Measurements from ENCODE around the gene HYAL3. TPM values are rescaled to one million over a fixed set of nuclear protein-coding genes. Genes with fewer than 3 reads are reported as not detected.

Gene HYAL3
- total and polyA plus RNA-seq, 10 of the 15 experiments (the other 5 are each of a cell fraction or from before 2014, with no cell fraction given), result 0.37 to 4.2 (median 2.8) TPM

DNA sequence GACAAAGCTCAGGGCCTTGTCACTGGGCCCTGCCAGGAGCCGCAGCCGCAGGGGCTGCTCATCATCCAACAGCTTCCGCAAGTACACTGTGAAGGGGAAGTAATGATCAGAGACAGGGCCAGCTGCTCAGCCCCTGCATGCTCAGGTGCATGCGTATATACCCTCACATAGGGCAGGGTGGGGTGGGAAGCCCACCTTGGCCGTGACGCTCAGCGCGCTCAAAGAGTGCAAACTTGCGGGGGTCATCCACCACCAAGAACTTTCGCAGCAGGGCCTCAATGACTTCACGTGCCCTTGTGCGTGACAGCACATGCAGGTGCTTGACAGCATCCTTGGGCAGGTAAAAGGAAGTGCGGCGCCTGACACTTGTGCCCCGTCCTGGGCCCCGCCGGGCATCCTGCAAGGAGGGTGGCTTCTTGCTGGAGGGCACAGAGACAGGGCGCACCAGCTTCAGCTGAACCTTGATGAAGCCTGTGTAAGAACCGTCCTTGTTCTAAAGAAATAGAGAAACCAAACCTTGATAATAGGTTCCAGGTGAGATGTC, 32.2 kb upstream of the HYAL3 start:
- no peak overlapping the region for H3K4me2 ChIP-seq (ENCODE audit: control insufficient read depth, insufficient read depth)
- ChIA-PET SMC1A (ENCODE audit: uncharacterized antibody, unreplicated experiment) (no interaction called here), CTCF (interaction anchor here (10.5 kb wide), 1 partner anchor 9 kb away, joined by 72 read pairs; the partner anchor contains the start of gene HYAL2), RAD21 (ENCODE audit: unreplicated experiment) (interaction anchor here (0.8 kb wide), 1 partner anchor 34 kb away, joined by 3 read pairs; no protein-coding TSS in a partner anchor), POLR2A (interaction anchor here (0.5 to 1.2 kb wide), 3 partner anchors 10 to 19 kb away, joined by 3 read pairs; partner anchors contain the start of genes CYB561D2 and NPRL2)
- DNase-seq (ENCODE audit: low read depth, low spot score), result no peak
- ATAC-seq, result no peak
- no peak overlapping the region for H3K27ac ChIP-seq (ENCODE audit: control insufficient read depth, insufficient read depth)
- in situ Hi-C loops (cut with MboI), result loop anchor here (10.0 kb wide), 1 partner anchor 1063 kb away; the partner anchor contains the start of gene RBM15B
- H3K9me3 ChIP-seq (replicated peaks; ENCODE audit: control insufficient read depth, insufficient read depth, low read length), result no peaks in the 10 kb centered on the region
- intact Hi-C loops (cut with micrococcal nuclease; ENCODE audit: unreplicated experiment), result no loop called here
- FAIRE-seq, result no peak
- H3K9ac ChIP-seq (ENCODE audit: control insufficient read depth, insufficient read depth, low read length), result no peak overlapping the region
- H3K79me2 ChIP-seq (ENCODE audit: control insufficient read depth, insufficient read depth, low read length), result peaks cover 49% of the 10 kb centered on the region
- no peak overlapping the region for H3K4me3 ChIP-seq
- peaks cover 12% of the 10 kb centered on the region for H3K4me1 ChIP-seq (ENCODE audit: control insufficient read depth, insufficient read depth, low read length)
- 97% methylated on average over 17 of the region's 19 CpGs for WGBS (ENCODE audit: insufficient coverage, insufficient replicate concordance, low lambda C conversion rate, missing lambda C conversion rate)
- no peaks in the 10 kb centered on the region; the same call in 1 of the 2 replicates for H4K20me1 ChIP-seq (ENCODE audit: control insufficient read depth, insufficient read depth)
- BruUV-seq (replicated peaks), result no TSS peak
- no peaks in the 10 kb centered on the region for H3K27me3 ChIP-seq (replicated peaks in 1 of 2; ENCODE audit: control insufficient read depth in 2 of 2, insufficient read depth in 2 of 2, low read length in 1 of 2)
- peaks cover 19 to 27% of the 10 kb centered on the region in 2 experiments for H3K36me3 ChIP-seq (ENCODE audit: control insufficient read depth in 2 of 2, insufficient read depth in 2 of 2, low read length in 1 of 2)
- H2AFZ ChIP-seq (ENCODE audit: control insufficient read depth, low read depth, low read length), result no peak overlapping the region
- TF ChIP-seq IKZF1 (conservative IDR thresholded peaks at IDR 0.05), result no peak
- no peak for TF ChIP-seq CBX3 (IDR thresholded peaks at IDR 0.05; ENCODE audit: borderline replicate concordance, low read depth)
- no peak for TF ChIP-seq SREBF1 (IDR thresholded peaks at IDR 0.05; ENCODE audit: low read length)
- no peak for TF ChIP-seq BMI1 (IDR thresholded peaks at IDR 0.05; ENCODE audit: borderline replicate concordance)
- TF ChIP-seq, protein P1, sequence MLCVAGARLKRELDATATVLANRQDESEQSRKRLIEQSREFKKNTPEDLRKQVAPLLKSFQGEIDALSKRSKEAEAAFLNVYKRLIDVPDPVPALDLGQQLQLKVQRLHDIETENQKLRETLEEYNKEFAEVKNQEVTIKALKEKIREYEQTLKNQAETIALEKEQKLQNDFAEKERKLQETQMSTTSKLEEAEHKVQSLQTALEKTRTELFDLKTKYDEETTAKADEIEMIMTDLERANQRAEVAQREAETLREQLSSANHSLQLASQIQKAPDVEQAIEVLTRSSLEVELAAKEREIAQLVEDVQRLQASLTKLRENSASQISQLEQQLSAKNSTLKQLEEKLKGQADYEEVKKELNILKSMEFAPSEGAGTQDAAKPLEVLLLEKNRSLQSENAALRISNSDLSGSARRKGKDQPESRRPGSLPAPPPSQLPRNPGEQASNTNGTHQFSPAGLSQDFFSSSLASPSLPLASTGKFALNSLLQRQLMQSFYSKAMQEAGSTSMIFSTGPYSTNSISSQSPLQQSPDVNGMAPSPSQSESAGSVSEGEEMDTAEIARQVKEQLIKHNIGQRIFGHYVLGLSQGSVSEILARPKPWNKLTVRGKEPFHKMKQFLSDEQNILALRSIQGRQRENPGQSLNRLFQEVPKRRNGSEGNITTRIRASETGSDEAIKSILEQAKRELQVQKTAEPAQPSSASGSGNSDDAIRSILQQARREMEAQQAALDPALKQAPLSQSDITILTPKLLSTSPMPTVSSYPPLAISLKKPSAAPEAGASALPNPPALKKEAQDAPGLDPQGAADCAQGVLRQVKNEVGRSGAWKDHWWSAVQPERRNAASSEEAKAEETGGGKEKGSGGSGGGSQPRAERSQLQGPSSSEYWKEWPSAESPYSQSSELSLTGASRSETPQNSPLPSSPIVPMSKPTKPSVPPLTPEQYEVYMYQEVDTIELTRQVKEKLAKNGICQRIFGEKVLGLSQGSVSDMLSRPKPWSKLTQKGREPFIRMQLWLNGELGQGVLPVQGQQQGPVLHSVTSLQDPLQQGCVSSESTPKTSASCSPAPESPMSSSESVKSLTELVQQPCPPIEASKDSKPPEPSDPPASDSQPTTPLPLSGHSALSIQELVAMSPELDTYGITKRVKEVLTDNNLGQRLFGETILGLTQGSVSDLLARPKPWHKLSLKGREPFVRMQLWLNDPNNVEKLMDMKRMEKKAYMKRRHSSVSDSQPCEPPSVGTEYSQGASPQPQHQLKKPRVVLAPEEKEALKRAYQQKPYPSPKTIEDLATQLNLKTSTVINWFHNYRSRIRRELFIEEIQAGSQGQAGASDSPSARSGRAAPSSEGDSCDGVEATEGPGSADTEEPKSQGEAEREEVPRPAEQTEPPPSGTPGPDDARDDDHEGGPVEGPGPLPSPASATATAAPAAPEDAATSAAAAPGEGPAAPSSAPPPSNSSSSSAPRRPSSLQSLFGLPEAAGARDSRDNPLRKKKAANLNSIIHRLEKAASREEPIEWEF (IDR thresholded peaks at IDR 0.05; ENCODE audit: insufficient replicate concordance, low read depth, low read length), result no peak
- TF ChIP-seq NFYA (IDR thresholded peaks at IDR 0.05; ENCODE audit: borderline replicate concordance, low read depth, low read length), result no peak
- no peak for TF ChIP-seq MYB (IDR thresholded peaks at IDR 0.05; ENCODE audit: borderline replicate concordance, low read depth, low read length)
- TF ChIP-seq MYC (IDR thresholded peaks at IDR 0.05; ENCODE audit: insufficient read depth, insufficient read length, insufficient replicate concordance, low read length, severe bottlenecking), result no peak
- no peak for TF ChIP-seq CHD2 (IDR thresholded peaks at IDR 0.05; ENCODE audit: borderline replicate concordance, low read depth, low read length)
- no peak for TF ChIP-seq ZNF274 (IDR thresholded peaks at IDR 0.05; ENCODE audit: insufficient read depth, insufficient read length)
- TF ChIP-seq, protein P2, sequence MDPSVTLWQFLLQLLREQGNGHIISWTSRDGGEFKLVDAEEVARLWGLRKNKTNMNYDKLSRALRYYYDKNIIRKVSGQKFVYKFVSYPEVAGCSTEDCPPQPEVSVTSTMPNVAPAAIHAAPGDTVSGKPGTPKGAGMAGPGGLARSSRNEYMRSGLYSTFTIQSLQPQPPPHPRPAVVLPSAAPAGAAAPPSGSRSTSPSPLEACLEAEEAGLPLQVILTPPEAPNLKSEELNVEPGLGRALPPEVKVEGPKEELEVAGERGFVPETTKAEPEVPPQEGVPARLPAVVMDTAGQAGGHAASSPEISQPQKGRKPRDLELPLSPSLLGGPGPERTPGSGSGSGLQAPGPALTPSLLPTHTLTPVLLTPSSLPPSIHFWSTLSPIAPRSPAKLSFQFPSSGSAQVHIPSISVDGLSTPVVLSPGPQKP (IDR thresholded peaks at IDR 0.05; ENCODE audit: low read depth, low read length), result no peak
- TF ChIP-seq, protein P3, sequence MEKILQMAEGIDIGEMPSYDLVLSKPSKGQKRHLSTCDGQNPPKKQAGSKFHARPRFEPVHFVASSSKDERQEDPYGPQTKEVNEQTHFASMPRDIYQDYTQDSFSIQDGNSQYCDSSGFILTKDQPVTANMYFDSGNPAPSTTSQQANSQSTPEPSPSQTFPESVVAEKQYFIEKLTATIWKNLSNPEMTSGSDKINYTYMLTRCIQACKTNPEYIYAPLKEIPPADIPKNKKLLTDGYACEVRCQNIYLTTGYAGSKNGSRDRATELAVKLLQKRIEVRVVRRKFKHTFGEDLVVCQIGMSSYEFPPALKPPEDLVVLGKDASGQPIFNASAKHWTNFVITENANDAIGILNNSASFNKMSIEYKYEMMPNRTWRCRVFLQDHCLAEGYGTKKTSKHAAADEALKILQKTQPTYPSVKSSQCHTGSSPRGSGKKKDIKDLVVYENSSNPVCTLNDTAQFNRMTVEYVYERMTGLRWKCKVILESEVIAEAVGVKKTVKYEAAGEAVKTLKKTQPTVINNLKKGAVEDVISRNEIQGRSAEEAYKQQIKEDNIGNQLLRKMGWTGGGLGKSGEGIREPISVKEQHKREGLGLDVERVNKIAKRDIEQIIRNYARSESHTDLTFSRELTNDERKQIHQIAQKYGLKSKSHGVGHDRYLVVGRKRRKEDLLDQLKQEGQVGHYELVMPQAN (conservative IDR thresholded peaks at IDR 0.05), result no peak
- TF ChIP-seq BCL11A (IDR thresholded peaks at IDR 0.05; ENCODE audit: low read depth, low read length), result no peak
- no peak for TF ChIP-seq RUNX3 (IDR thresholded peaks at IDR 0.05; ENCODE audit: low read length)
- no peak for TF ChIP-seq RCOR1 (conservative IDR thresholded peaks at IDR 0.05; ENCODE audit: low read depth, low read length)
- no peak for TF ChIP-seq MEF2A (IDR thresholded peaks at IDR 0.05; ENCODE audit: insufficient read depth, low read depth, low read length)
- no peak for TF ChIP-seq ZNF217 (IDR thresholded peaks at IDR 0.05)

All from GM12878 (cell line).